ENCODE measurements around the gene GLI2. TPM values are rescaled to one million over a fixed set of nuclear protein-coding genes. Genes with fewer than 3 reads are reported as not detected.

Gene GLI2
- total RNA-seq, 1 donor from 2014 or later = 4.8 TPM

GRCh38 chr2:120712180-120712681 is 23.4 kb upstream of the GLI2 start:
- Histone ChIP-seq H3K36me3 (ENCODE audit: control insufficient read depth, insufficient read depth, low read length) (no peaks in the 10 kb centered on the region), H3K4me3 (ENCODE audit: low read depth, low read length) (no peak overlapping the region), H3K27me3 (ENCODE audit: control insufficient read depth, insufficient read depth, low read length) (peaks cover 17% of the 10 kb centered on the region)
- no peak for TF ChIP-seq CTCF (IDR thresholded peaks at IDR 0.05; ENCODE audit: insufficient read depth, low read length, poor library complexity, severe bottlenecking)
- DNase-seq (ENCODE audit: low read depth) = no peak

- no peak for DNase-seq (ENCODE audit: low read depth)
- no peaks in the 10 kb centered on the region for H3K36me3 ChIP-seq (ENCODE audit: control insufficient read depth, insufficient read depth, low read length)
- H3K27me3 ChIP-seq (ENCODE audit: control insufficient read depth, insufficient read depth, low read length) = peaks cover 17% of the 10 kb centered on the region
- TF ChIP-seq CTCF (IDR thresholded peaks at IDR 0.05; ENCODE audit: insufficient read depth, low read length, poor library complexity, severe bottlenecking) = no peak
- no peak overlapping the region for H3K4me3 ChIP-seq (ENCODE audit: low read depth, low read length)
Observed at GRCh38 chr2:120715353-120715752, 20.3 kb upstream of the GLI2 start.

GRCh38 chr2:120715941-120716340 is 19.7 kb upstream of the GLI2 start:
- TF ChIP-seq CTCF (IDR thresholded peaks at IDR 0.05; ENCODE audit: insufficient read depth, low read length, poor library complexity, severe bottlenecking) = no peak
- peaks cover 17% of the 10 kb centered on the region for H3K27me3 ChIP-seq (ENCODE audit: control insufficient read depth, insufficient read depth, low read length)
- H3K4me3 ChIP-seq (ENCODE audit: low read depth, low read length) = no peak overlapping the region
- no peaks in the 10 kb centered on the region for H3K36me3 ChIP-seq (ENCODE audit: control insufficient read depth, insufficient read depth, low read length)
- DNase-seq (ENCODE audit: low read depth) = no peak

GRCh38 chr2:120716641-120717585 is 18.8 kb upstream of the GLI2 start:
- no peak for DNase-seq (ENCODE audit: low read depth)
- H3K4me3 ChIP-seq (ENCODE audit: low read depth, low read length) = no peak overlapping the region
- H3K36me3 ChIP-seq (ENCODE audit: control insufficient read depth, insufficient read depth, low read length) = no peaks in the 10 kb centered on the region
- no peak for TF ChIP-seq CTCF (IDR thresholded peaks at IDR 0.05; ENCODE audit: insufficient read depth, low read length, poor library complexity, severe bottlenecking)
- peaks cover 17% of the 10 kb centered on the region for H3K27me3 ChIP-seq (ENCODE audit: control insufficient read depth, insufficient read depth, low read length)

- no peak for DNase-seq (ENCODE audit: low read depth)
- no peak overlapping the region for H3K4me3 ChIP-seq (ENCODE audit: low read depth, low read length)
- H3K36me3 ChIP-seq (ENCODE audit: control insufficient read depth, insufficient read depth, low read length) = no peaks in the 10 kb centered on the region
- H3K27me3 ChIP-seq (ENCODE audit: control insufficient read depth, insufficient read depth, low read length) = no peaks in the 10 kb centered on the region
- no peak for TF ChIP-seq CTCF (IDR thresholded peaks at IDR 0.05; ENCODE audit: insufficient read depth, low read length, poor library complexity, severe bottlenecking)
Observed at GRCh38 chr2:120719491-120719890, 16.2 kb upstream of the GLI2 start.
